HL-60 (cell line): ENCODE data around the gene IQGAP1.

ENCODE experiments used
- TF ChIP-seq, protein P1 (sequence below): IDR thresholded peaks from one replicate; pipeline ENCODE4 v1.5.1; 2011; ENCODE audit warnings: low read length, control low read depth, inconsistent platforms; ENCODE audit not compliant: insufficient read depth
- TF ChIP-seq, protein P2 (sequence below): IDR thresholded peaks from 2 replicates; pipeline ENCODE4 v1.6.1; 2012; ENCODE audit warnings: low read depth; ENCODE audit not compliant: insufficient replicate concordance

DNA sequence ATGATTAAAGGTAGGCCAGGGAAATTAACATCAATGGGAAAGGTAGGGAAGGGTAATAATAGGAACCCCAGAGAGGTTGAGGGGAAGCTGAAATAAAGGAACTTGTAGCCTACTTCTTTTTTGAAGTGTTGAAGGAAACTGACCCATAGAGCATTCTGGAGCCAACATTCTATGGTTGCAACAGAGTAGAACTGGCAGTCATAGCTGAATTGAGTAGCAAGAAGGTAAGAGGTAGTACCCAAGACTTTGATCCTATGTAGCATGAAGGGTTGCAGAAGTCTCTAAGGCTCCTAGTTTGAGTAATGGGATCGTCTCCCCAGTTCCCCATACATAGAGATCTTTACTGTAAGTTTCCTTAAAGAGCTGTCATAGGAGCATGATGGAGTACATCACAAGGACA is 43.4 kb upstream of the IQGAP1 start:
- TF ChIP-seq, protein P1, sequence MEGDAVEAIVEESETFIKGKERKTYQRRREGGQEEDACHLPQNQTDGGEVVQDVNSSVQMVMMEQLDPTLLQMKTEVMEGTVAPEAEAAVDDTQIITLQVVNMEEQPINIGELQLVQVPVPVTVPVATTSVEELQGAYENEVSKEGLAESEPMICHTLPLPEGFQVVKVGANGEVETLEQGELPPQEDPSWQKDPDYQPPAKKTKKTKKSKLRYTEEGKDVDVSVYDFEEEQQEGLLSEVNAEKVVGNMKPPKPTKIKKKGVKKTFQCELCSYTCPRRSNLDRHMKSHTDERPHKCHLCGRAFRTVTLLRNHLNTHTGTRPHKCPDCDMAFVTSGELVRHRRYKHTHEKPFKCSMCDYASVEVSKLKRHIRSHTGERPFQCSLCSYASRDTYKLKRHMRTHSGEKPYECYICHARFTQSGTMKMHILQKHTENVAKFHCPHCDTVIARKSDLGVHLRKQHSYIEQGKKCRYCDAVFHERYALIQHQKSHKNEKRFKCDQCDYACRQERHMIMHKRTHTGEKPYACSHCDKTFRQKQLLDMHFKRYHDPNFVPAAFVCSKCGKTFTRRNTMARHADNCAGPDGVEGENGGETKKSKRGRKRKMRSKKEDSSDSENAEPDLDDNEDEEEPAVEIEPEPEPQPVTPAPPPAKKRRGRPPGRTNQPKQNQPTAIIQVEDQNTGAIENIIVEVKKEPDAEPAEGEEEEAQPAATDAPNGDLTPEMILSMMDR = no peak
- TF ChIP-seq, protein P2, sequence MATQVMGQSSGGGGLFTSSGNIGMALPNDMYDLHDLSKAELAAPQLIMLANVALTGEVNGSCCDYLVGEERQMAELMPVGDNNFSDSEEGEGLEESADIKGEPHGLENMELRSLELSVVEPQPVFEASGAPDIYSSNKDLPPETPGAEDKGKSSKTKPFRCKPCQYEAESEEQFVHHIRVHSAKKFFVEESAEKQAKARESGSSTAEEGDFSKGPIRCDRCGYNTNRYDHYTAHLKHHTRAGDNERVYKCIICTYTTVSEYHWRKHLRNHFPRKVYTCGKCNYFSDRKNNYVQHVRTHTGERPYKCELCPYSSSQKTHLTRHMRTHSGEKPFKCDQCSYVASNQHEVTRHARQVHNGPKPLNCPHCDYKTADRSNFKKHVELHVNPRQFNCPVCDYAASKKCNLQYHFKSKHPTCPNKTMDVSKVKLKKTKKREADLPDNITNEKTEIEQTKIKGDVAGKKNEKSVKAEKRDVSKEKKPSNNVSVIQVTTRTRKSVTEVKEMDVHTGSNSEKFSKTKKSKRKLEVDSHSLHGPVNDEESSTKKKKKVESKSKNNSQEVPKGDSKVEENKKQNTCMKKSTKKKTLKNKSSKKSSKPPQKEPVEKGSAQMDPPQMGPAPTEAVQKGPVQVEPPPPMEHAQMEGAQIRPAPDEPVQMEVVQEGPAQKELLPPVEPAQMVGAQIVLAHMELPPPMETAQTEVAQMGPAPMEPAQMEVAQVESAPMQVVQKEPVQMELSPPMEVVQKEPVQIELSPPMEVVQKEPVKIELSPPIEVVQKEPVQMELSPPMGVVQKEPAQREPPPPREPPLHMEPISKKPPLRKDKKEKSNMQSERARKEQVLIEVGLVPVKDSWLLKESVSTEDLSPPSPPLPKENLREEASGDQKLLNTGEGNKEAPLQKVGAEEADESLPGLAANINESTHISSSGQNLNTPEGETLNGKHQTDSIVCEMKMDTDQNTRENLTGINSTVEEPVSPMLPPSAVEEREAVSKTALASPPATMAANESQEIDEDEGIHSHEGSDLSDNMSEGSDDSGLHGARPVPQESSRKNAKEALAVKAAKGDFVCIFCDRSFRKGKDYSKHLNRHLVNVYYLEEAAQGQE = no peak
